OCI-LY3 (cell line): Measurements from ENCODE around the gene SCYGR2.

Source experiments
- CTCF ChIP-seq: fragments of 200-600, 300-600 bp; sonication (generic); IDR thresholded peaks from 2 replicates; pipeline ENCODE4 v1.5.1; 2014; ENCODE audit warnings: antibody characterized with exemption, low read length, low read depth
- EZH2phosphoT487 ChIP-seq: fragments of 200-600 bp; shearing (Covaris generic); IDR thresholded peaks from 2 replicates; pipeline ENCODE4 v1.6.1; 2018; ENCODE audit warnings: antibody characterized with exemption, mixed run types, low read depth

GRCh38 chr2:227597036-227597435 lies 1.7 kb upstream of the SCYGR2 start:
- TF ChIP-seq CTCF: no peak
- no peak for TF ChIP-seq EZH2phosphoT487
